SK-N-SH (cell line): ENCODE data around the gene C14orf180. TPM values are rescaled to one million over a fixed set of nuclear protein-coding genes. Genes with fewer than 3 reads are reported as not detected.

Experiments
- CTCF ChIA-PET: fragments of 300-600, 350-600 bp; formaldehyde crosslinking; extraction: SDS; loops from one replicate; lab custom pipeline; 2021; lab: Yijun Ruan, JAX
- POLR2A ChIA-PET: fragments of 350-600 bp; sonication (Branson Sonifier 250); formaldehyde crosslinking; extraction: SDS; loops from one replicate; lab custom pipeline; 2020; ENCODE audit warnings: antibody characterized with exemption, inconsistent platforms; lab: Yijun Ruan, JAX
- DNase-seq: peaks from one replicate; pipeline ENCODE4 v3.0.0; 2012
- H2AFZ ChIP-seq: fragments of 200-600 bp; sonication (generic); 2 replicates; pipeline ENCODE4 v1.8.1; 2016; ENCODE audit warnings: antibody characterized with exemption, mild to moderate bottlenecking, low read depth
- H3F3A ChIP-seq: fragments of 200-600 bp; sonication (generic); replicated peaks from 2 replicates; pipeline ENCODE3; 2016; ENCODE audit warnings: antibody characterized with exemption, mild to moderate bottlenecking; ENCODE audit not compliant: insufficient read depth
- H3K27ac ChIP-seq, 2 experiments: fragments of 200-500 bp in 1 of 2; fragments of 200-600 bp in 1 of 2; sonication (Bioruptor generic) in 1 of 2; sonication (generic), shearing (Covaris generic) in 1 of 2; 2 replicates each; pipeline versions ENCODE4 v1.5.1 to v1.6.1; 2014 to 2016; ENCODE audit warnings: low read depth in 2 of 2, inconsistent platforms in 1 of 2, low read length in 1 of 2, mild to moderate bottlenecking in 1 of 2, mixed read lengths in 1 of 2
- H3K27me3 ChIP-seq: fragments of 200-600 bp; sonication (generic), shearing (Covaris generic); 2 replicates; pipeline ENCODE4 v1.6.1; 2016; ENCODE audit warnings: mixed run types; ENCODE audit not compliant: insufficient read depth
- H3K36me3 ChIP-seq, 2 experiments: fragments of 200-500 bp in 1 of 2; fragments of 200-600 bp in 1 of 2; sonication (Bioruptor generic) in 1 of 2; sonication (generic) in 1 of 2; replicated peaks in 1 of 2; 2 replicates each; pipeline versions ENCODE3 to v1.5.1; 2014 to 2016; ENCODE audit warnings: low read length in 1 of 2, mild to moderate bottlenecking in 1 of 2; ENCODE audit not compliant: insufficient read depth in 2 of 2, control insufficient read depth in 1 of 2
- H3K4me1 ChIP-seq, 2 experiments: fragments of 200-500 bp in 1 of 2; fragments of 200-600 bp in 1 of 2; sonication (Bioruptor generic) in 1 of 2; sonication (generic), shearing (Covaris generic) in 1 of 2; 2 replicates each; pipeline versions ENCODE4 v1.5.1 to v1.6.1; 2014 to 2016; ENCODE audit warnings: low read depth in 1 of 2, low read length in 1 of 2, mixed run types in 1 of 2; ENCODE audit not compliant: insufficient read depth in 2 of 2, control insufficient read depth in 1 of 2
- H3K4me2 ChIP-seq: fragments of 200-600 bp; sonication (generic), shearing (Covaris generic); 2 replicates; pipeline ENCODE4 v1.6.1; 2017; ENCODE audit warnings: mixed run types
- H3K4me3 ChIP-seq, 2 experiments: fragments of 200-500 bp in 1 of 2; fragments of 200-600 bp in 1 of 2; sonication (Bioruptor generic) in 1 of 2; sonication (generic), shearing (Covaris generic) in 1 of 2; 2 replicates each; pipeline versions ENCODE4 v1.5.1 to v1.8.1; 2014 to 2016; ENCODE audit warnings: low read depth in 2 of 2, inconsistent platforms in 1 of 2, low read length in 1 of 2, mild to moderate bottlenecking in 1 of 2, mixed read lengths in 1 of 2, moderate library complexity in 1 of 2
- H3K79me2 ChIP-seq: fragments of 200-600 bp; sonication (generic); 2 replicates; pipeline ENCODE4 v1.8.1; 2017; ENCODE audit warnings: mild to moderate bottlenecking; ENCODE audit not compliant: insufficient read depth
- H3K9ac ChIP-seq: fragments of 200-600 bp; sonication (generic); 2 replicates; pipeline ENCODE4 v1.6.1; 2017; ENCODE audit warnings: mixed run types
- H3K9me2 ChIP-seq: fragments of 200-600 bp; sonication (generic); 2 replicates; pipeline ENCODE4 v1.6.1; 2017; ENCODE audit warnings: mixed run types
- H3K9me3 ChIP-seq: fragments of 200-600 bp; sonication (generic); 2 replicates; pipeline ENCODE4 v1.6.1; 2017; ENCODE audit warnings: mixed run types, mild to moderate bottlenecking, moderate library complexity
- H4K20me1 ChIP-seq: fragments of 200-600 bp; sonication (generic); 2 replicates; pipeline ENCODE4 v1.6.1; 2017; ENCODE audit warnings: mild to moderate bottlenecking, mixed run types; ENCODE audit not compliant: insufficient read depth
- EP300 ChIP-seq, 2 experiments: IDR thresholded peaks; 2 replicates each; pipeline versions ENCODE4 v1.4.0 to v1.6.1; 2012; ENCODE audit warnings: borderline replicate concordance in 1 of 2, low read depth in 1 of 2, low read length in 1 of 2
- EZH2phosphoT487 ChIP-seq: fragments of 200-600 bp; sonication (generic); IDR thresholded peaks from 2 replicates; pipeline ENCODE4 v1.6.1; 2017; ENCODE audit warnings: low read depth, mixed run types, mild to moderate bottlenecking, antibody characterized with exemption, moderate library complexity, borderline replicate concordance
- FOSL2 ChIP-seq: IDR thresholded peaks from 2 replicates; pipeline ENCODE4 v1.4.0; 2012; ENCODE audit warnings: low read depth, mild to moderate bottlenecking, moderate library complexity, borderline replicate concordance
- FOXJ3 ChIP-seq: sonication (generic); formaldehyde crosslinking; IDR thresholded peaks from 2 replicates; pipeline ENCODE4 v1.5.1; 2020; ENCODE audit warnings: mild to moderate bottlenecking, missing genetic modification reagents
- GABPA ChIP-seq: IDR thresholded peaks from 2 replicates; pipeline ENCODE4 v1.4.0; 2012; ENCODE audit warnings: low read depth, mild to moderate bottlenecking
- GATA2 ChIP-seq: sonication (generic); formaldehyde crosslinking; IDR thresholded peaks from 2 replicates; pipeline ENCODE4 v1.5.0; 2020; ENCODE audit warnings: mild to moderate bottlenecking, missing genetic modification reagents
- JUND ChIP-seq: IDR thresholded peaks from 2 replicates; pipeline ENCODE4 v1.4.0; 2012
- MEF2A ChIP-seq: IDR thresholded peaks from 2 replicates; pipeline ENCODE4 v1.4.0; 2012; ENCODE audit warnings: low read depth, borderline replicate concordance
- MXI1 ChIP-seq: IDR thresholded peaks from 2 replicates; pipeline ENCODE4 v1.6.1; 2012; ENCODE audit warnings: mild to moderate bottlenecking, low read depth, low read length, improper control_type of control experiment
- NRF1 ChIP-seq: IDR thresholded peaks from 2 replicates; pipeline ENCODE4 v1.6.1; 2012; ENCODE audit warnings: low read depth, mild to moderate bottlenecking, low read length
- PBX3 ChIP-seq: IDR thresholded peaks from 2 replicates; pipeline ENCODE4; 2012
- RAD21 ChIP-seq: IDR thresholded peaks from 2 replicates; pipeline ENCODE4 v1.6.1; 2012; ENCODE audit warnings: mild to moderate bottlenecking, low read length
- RCOR1 ChIP-seq: fragments of 150-350 bp; IDR thresholded peaks from 2 replicates; pipeline ENCODE4 v1.6.1; 2017; ENCODE audit warnings: antibody characterized with exemption, low read length
- RXRA ChIP-seq: IDR thresholded peaks from 2 replicates; pipeline ENCODE4 v1.4.0; 2012; ENCODE audit warnings: low read depth, mild to moderate bottlenecking, borderline replicate concordance
- SIN3A ChIP-seq: IDR thresholded peaks from 2 replicates; pipeline ENCODE4 v1.6.1; 2012; ENCODE audit warnings: low read depth, mild to moderate bottlenecking, low read length, moderate library complexity, borderline replicate concordance
- TAF1 ChIP-seq: IDR thresholded peaks from 2 replicates; pipeline ENCODE4 v1.6.1; 2012; ENCODE audit warnings: low read depth, mild to moderate bottlenecking, low read length, moderate library complexity, borderline replicate concordance
- TEAD4 ChIP-seq: IDR thresholded peaks from 2 replicates; pipeline ENCODE4 v1.4.0; 2012; ENCODE audit warnings: mild to moderate bottlenecking, borderline replicate concordance; ENCODE audit not compliant: insufficient read depth
- WGBS: methylation state at CpG from one replicate; pipeline ENCODE4 v1.1.6; 2017; ENCODE audit warnings: low lambda C conversion rate; 5-methylcytosine and 5-hydroxymethylcytosine counted together
- polyA plus RNA-seq, 3 experiments: library from polyadenylated mRNA; depleted of rRNA; stranded (reverse); fragments of >200 nt; gene quantifications; 2 replicates each; pipeline ENCODE4 v1.2.3, GENCODE V29; 2012
- TF ChIP-seq, protein P1 (sequence below): fragments of 150-350 bp; IDR thresholded peaks from 2 replicates; pipeline ENCODE4 v1.6.1; 2016; ENCODE audit warnings: mild to moderate bottlenecking, low read depth, low read length
- TF ChIP-seq, protein P2 (sequence below): fragments of 150-350 bp; IDR thresholded peaks from 2 replicates; pipeline ENCODE4 v1.6.1; 2017; ENCODE audit warnings: antibody characterized with exemption, low read length, low read depth, borderline replicate concordance

Gene C14orf180
- polyA plus RNA-seq, 1 of the 3 experiments (the other 2 are of a cell fraction), result not detected

DNA sequence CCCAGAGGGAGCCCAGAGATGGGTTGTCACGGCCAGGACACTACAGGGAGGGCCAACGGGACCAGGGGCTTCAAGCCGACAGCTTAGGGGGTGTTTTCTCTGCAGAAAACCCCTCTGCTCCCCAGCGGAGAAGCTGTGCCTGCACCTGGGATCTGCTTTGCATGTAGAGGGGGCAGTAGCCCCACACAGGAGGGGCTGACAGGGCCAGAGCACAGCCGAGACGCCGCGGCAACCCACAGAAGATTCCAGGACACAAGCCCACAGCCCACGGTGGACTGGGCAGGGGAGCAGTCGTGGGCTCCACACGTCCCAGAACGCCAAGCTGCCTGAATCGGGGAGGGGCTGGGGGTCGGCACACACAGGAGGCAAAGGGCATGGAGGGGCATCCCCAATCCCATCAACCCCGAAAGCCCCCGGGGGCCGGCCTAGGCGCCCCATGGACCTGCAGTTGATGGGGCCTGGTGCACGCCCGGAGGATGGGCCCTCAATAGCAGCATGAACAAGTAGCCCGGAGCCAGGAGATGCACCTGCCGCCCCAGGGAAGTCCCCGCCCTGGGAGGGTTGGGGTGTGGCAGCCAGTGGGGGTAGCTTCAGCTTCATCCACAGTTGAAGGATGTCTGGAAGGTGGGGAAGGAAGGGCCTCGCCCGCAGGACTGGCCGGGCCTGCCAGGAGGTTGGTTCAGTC lies 55.5 kb downstream of the C14orf180 start (continued):
- TF ChIP-seq PBX3, result no peak
- no peak for TF ChIP-seq SIN3A
- no peak for TF ChIP-seq EP300 (IDR thresholded peaks at IDR 0.05; ENCODE audit: borderline replicate concordance in 1 of 2, low read depth in 1 of 2, low read length in 1 of 2)
- no peak for TF ChIP-seq RCOR1
- TF ChIP-seq RXRA, result no peak
- TF ChIP-seq MEF2A, result no peak

GRCh38 chr14:104635717-104636116 lies 56.2 kb downstream of the C14orf180 start:
- POLR2A ChIA-PET, result no interaction called here
- DNase-seq, result no peak
- Histone ChIP-seq H3K79me2 (no peaks in the 10 kb centered on the region), H3K4me1 (peaks cover 0 to 13% of the 10 kb centered on the region in 2 experiments; a peak in 2 of 4 replicates), H3K9ac (no peak overlapping the region), H3K36me3 (no peaks in the 10 kb centered on the region), H2AFZ (no peak overlapping the region), H3K9me3 (no peaks in the 10 kb centered on the region), H3K9me2 (no peaks in the 10 kb centered on the region), H3K27me3 (no peaks in the 10 kb centered on the region), H3K27ac (no peak overlapping the region), H3K4me3 (no peak overlapping the region), H3K4me2 (no peak overlapping the region), H4K20me1 (no peaks in the 10 kb centered on the region), H3F3A (no peaks in the 10 kb centered on the region)
- 63% methylated on average over 11 of the region's 14 CpGs for WGBS
- TF ChIP-seq PBX3 (no peak), RCOR1 (no peak), FOSL2 (no peak), FOXJ3 (CRISPR knock-in tag) (no peak), GATA2 (CRISPR knock-in tag) (no peak), MXI1 (no peak), JUND (no peak), EZH2phosphoT487 (no peak), NRF1 (no peak), EP300 (IDR thresholded peaks at IDR 0.05; ENCODE audit: borderline replicate concordance in 1 of 2, low read depth in 1 of 2, low read length in 1 of 2) (no peak), SIN3A (no peak), TEAD4 (no peak), GABPA (no peak), RXRA (no peak), RAD21 (no peak), TAF1 (no peak)
- TF ChIP-seq, protein P1, sequence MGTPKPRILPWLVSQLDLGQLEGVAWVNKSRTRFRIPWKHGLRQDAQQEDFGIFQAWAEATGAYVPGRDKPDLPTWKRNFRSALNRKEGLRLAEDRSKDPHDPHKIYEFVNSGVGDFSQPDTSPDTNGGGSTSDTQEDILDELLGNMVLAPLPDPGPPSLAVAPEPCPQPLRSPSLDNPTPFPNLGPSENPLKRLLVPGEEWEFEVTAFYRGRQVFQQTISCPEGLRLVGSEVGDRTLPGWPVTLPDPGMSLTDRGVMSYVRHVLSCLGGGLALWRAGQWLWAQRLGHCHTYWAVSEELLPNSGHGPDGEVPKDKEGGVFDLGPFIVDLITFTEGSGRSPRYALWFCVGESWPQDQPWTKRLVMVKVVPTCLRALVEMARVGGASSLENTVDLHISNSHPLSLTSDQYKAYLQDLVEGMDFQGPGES, result no peak
- TF ChIP-seq, protein P2, sequence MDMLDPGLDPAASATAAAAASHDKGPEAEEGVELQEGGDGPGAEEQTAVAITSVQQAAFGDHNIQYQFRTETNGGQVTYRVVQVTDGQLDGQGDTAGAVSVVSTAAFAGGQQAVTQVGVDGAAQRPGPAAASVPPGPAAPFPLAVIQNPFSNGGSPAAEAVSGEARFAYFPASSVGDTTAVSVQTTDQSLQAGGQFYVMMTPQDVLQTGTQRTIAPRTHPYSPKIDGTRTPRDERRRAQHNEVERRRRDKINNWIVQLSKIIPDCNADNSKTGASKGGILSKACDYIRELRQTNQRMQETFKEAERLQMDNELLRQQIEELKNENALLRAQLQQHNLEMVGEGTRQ, result no peak
- CTCF ChIA-PET, result interaction anchor here (0.6 to 2.4 kb wide), 3 partner anchors 60 to 560 kb away, joined by 3 to 15 read pairs (median 3); no protein-coding TSS in a partner anchor
